ENCODE data around the gene ADAM12. TPM values are rescaled to one million over a fixed set of nuclear protein-coding genes. Genes with fewer than 3 reads are reported as not detected.

Gene ADAM12
- total RNA-seq, 1 experiment from 2014 or later, result 16.8 TPM

- Histone ChIP-seq H2AFZ (no peak overlapping the region), H3K79me2 (ENCODE audit: low read depth) (no peaks in the 10 kb centered on the region), H3K4me3 (no peak overlapping the region), H3K9me3 (ENCODE audit: insufficient read depth, low read depth) (no peaks in the 10 kb centered on the region), H3K27ac (no peak overlapping the region), H3K9me2 (ENCODE audit: insufficient read depth) (no peaks in the 10 kb centered on the region), H3K27me3 (ENCODE audit: insufficient read depth, low read depth) (no peaks in the 10 kb centered on the region), H3F3A (ENCODE audit: insufficient read depth, low read depth) (no peaks in the 10 kb centered on the region), H3K4me1 (replicated peaks; ENCODE audit: insufficient read depth) (no peaks in the 10 kb centered on the region), H4K20me1 (ENCODE audit: insufficient read depth) (no peaks in the 10 kb centered on the region), H3K36me3 (ENCODE audit: low read depth) (no peaks in the 10 kb centered on the region), H3K4me2 (no peak overlapping the region)
- CTCF ChIA-PET, result interaction anchor here (0.7 kb wide), 1 partner anchor 94 kb away, joined by 5 read pairs; no protein-coding TSS in a partner anchor
- intact Hi-C loops (cut with micrococcal nuclease; ENCODE audit: unreplicated experiment), result no loop called here
- BruUV-seq (replicated peaks), result no TSS peak
- no peak for DNase-seq
- TF ChIP-seq CTCF (conservative IDR thresholded peaks at IDR 0.05) (no peak), EZH2 (IDR thresholded peaks at IDR 0.05; ENCODE audit: low read depth) (no peak)
- POLR2A ChIA-PET (ENCODE audit: unreplicated experiment), result no interaction called here
Observed at GRCh38 chr10:126109893-126110292, 278.4 kb downstream of the ADAM12 start.

GRCh38 chr10:126108693-126109092 lies 279.6 kb downstream of the ADAM12 start:
- ChIA-PET CTCF (no interaction called here), POLR2A (ENCODE audit: unreplicated experiment) (no interaction called here)
- BruUV-seq (replicated peaks), result no TSS peak
- Histone ChIP-seq H3K79me2 (ENCODE audit: low read depth) (no peaks in the 10 kb centered on the region), H3K9me2 (ENCODE audit: insufficient read depth) (no peaks in the 10 kb centered on the region), H3K4me1 (replicated peaks; ENCODE audit: insufficient read depth) (no peaks in the 10 kb centered on the region), H4K20me1 (ENCODE audit: insufficient read depth) (no peaks in the 10 kb centered on the region), H3K27me3 (ENCODE audit: insufficient read depth, low read depth) (no peaks in the 10 kb centered on the region), H3K36me3 (ENCODE audit: low read depth) (no peaks in the 10 kb centered on the region), H3K4me2 (no peak overlapping the region), H2AFZ (no peak overlapping the region), H3F3A (ENCODE audit: insufficient read depth, low read depth) (no peaks in the 10 kb centered on the region), H3K9me3 (ENCODE audit: insufficient read depth, low read depth) (no peaks in the 10 kb centered on the region), H3K4me3 (no peak overlapping the region), H3K27ac (no peak overlapping the region)
- no peak for DNase-seq
- intact Hi-C loops (cut with micrococcal nuclease; ENCODE audit: unreplicated experiment), result no loop called here
- TF ChIP-seq EZH2 (IDR thresholded peaks at IDR 0.05; ENCODE audit: low read depth) (no peak), CTCF (conservative IDR thresholded peaks at IDR 0.05) (no peak)

GRCh38 chr10:126104767-126105166 lies 283.5 kb downstream of the ADAM12 start:
- Histone ChIP-seq H2AFZ (no peak overlapping the region), H4K20me1 (ENCODE audit: insufficient read depth) (no peaks in the 10 kb centered on the region), H3K9me2 (ENCODE audit: insufficient read depth) (no peaks in the 10 kb centered on the region), H3K27ac (no peak overlapping the region), H3K79me2 (ENCODE audit: low read depth) (no peaks in the 10 kb centered on the region), H3K4me2 (no peak overlapping the region), H3K27me3 (ENCODE audit: insufficient read depth, low read depth) (no peaks in the 10 kb centered on the region), H3F3A (ENCODE audit: insufficient read depth, low read depth) (no peaks in the 10 kb centered on the region), H3K36me3 (ENCODE audit: low read depth) (no peaks in the 10 kb centered on the region), H3K4me1 (replicated peaks; ENCODE audit: insufficient read depth) (no peaks in the 10 kb centered on the region), H3K9me3 (ENCODE audit: insufficient read depth, low read depth) (no peaks in the 10 kb centered on the region), H3K4me3 (no peak overlapping the region)
- no TSS peak for BruUV-seq (replicated peaks)
- no peak for TF ChIP-seq EZH2 (IDR thresholded peaks at IDR 0.05; ENCODE audit: low read depth)
- no peak for TF ChIP-seq CTCF (conservative IDR thresholded peaks at IDR 0.05)
- ChIA-PET POLR2A (ENCODE audit: unreplicated experiment) (no interaction called here), CTCF (no interaction called here)
- intact Hi-C loops (cut with micrococcal nuclease; ENCODE audit: unreplicated experiment), result no loop called here
- no peak for DNase-seq
